Stimulated activated CD8-positive, alpha-beta memory T cell treated with anti-CD3 and anti-CD28 coated beads, Interleukin-2, amount 100 ng/mL, for 48 hours (primary cell): Measurements from ENCODE around the gene ADGRL2.
"Not testable (repeated sequence)": the region's sequence is repeated elsewhere in the genome, so short reads cannot be mapped to it uniquely, and the experiment has no call there.

Source experiments
- DNase-seq, 2 donors: peaks; one replicate each; pipeline ENCODE4 v3.0.0-alpha.2; 2020; ENCODE audit warnings: low read depth in 2 of 2

ADGRL2 gene

GRCh38 chr1:81847063-81847462, 46.3 kb downstream of the ADGRL2 start:
- DNase-seq: no peak

- no peak for DNase-seq
Observed at GRCh38 chr1:81848880-81849682, 48.3 kb downstream of the ADGRL2 start.

- no peak for DNase-seq
Observed at GRCh38 chr1:81850031-81850430, 49.3 kb downstream of the ADGRL2 start.

- DNase-seq: no peak
Observed at GRCh38 chr1:81850495-81850894, 49.8 kb downstream of the ADGRL2 start.

- no peak for DNase-seq
Observed at GRCh38 chr1:81851217-81851616, 50.5 kb downstream of the ADGRL2 start.

- DNase-seq: no peak
Observed at GRCh38 chr1:81852961-81853360, 52.2 kb downstream of the ADGRL2 start.

- DNase-seq: no peak
Observed at GRCh38 chr1:81867235-81867634, 66.5 kb downstream of the ADGRL2 start.

- DNase-seq: no peak
Observed at GRCh38 chr1:81869307-81869706, 68.6 kb downstream of the ADGRL2 start.

- not testable (repeated sequence) for DNase-seq
Observed at GRCh38 chr1:81871091-81871490, 70.4 kb downstream of the ADGRL2 start.

GRCh38 chr1:81873946-81874345, 73.2 kb downstream of the ADGRL2 start:
- no peak for DNase-seq

- DNase-seq: no peak
Observed at GRCh38 chr1:81874461-81874860, 73.7 kb downstream of the ADGRL2 start.

- no peak for DNase-seq
Observed at GRCh38 chr1:81874940-81875339, 74.2 kb downstream of the ADGRL2 start.

GRCh38 chr1:81876901-81877733, 76.4 kb downstream of the ADGRL2 start:
- DNase-seq: no peak

GRCh38 chr1:81877940-81878339, 77.2 kb downstream of the ADGRL2 start:
- no peak for DNase-seq

- DNase-seq: no peak
Observed at GRCh38 chr1:81878538-81878937, 77.8 kb downstream of the ADGRL2 start.

GRCh38 chr1:81880781-81881180, 80.0 kb downstream of the ADGRL2 start:
- no peak for DNase-seq

- no peak for DNase-seq
Observed at GRCh38 chr1:81885291-81885690, 84.6 kb downstream of the ADGRL2 start.

- not testable (repeated sequence) for DNase-seq
Observed at GRCh38 chr1:81886292-81886691, 85.6 kb downstream of the ADGRL2 start.

- no peak for DNase-seq
Observed at GRCh38 chr1:81887421-81888144, 86.8 kb downstream of the ADGRL2 start.

GRCh38 chr1:81889166-81889565, 88.4 kb downstream of the ADGRL2 start:
- no peak for DNase-seq

- DNase-seq: no peak
Observed at GRCh38 chr1:81894867-81895266, 94.1 kb downstream of the ADGRL2 start.

- DNase-seq: no peak
Observed at GRCh38 chr1:81899214-81899821, 98.6 kb downstream of the ADGRL2 start.
